CD8-positive, alpha-beta memory T cell (primary cell): ENCODE measurements around the gene KASH5. TPM values are rescaled to one million over a fixed set of nuclear protein-coding genes. Genes with fewer than 3 reads are reported as not detected.
A peak's percentile ranks its signal among the peaks of the same experiment; 100 is the strongest.
"Not testable (repeated sequence)": the region's sequence is repeated elsewhere in the genome, so short reads cannot be mapped to it uniquely, and the experiment has no call there.

Experiments
- CTCF ChIA-PET: fragments of 350-600 bp; sonication (Branson Sonifier 250); formaldehyde crosslinking; loops from one replicate; lab custom pipeline; 2021; ENCODE audit warnings: antibody characterized with exemption; lab: Charles Lee
- POLR2A ChIA-PET: fragments of 350-600 bp; sonication (Branson Sonifier 250); formaldehyde crosslinking; loops from one replicate; lab custom pipeline; 2021; ENCODE audit warnings: antibody characterized with exemption; lab: Charles Lee
- DNase-seq, 5 donors: peaks; one replicate each; pipeline versions ENCODE4 v3.0.0 to v3.0.0-alpha.2; 2020 to 2022; ENCODE audit warnings: mixed read lengths in 1 of 5
- H3K27ac ChIP-seq: one replicate; pipeline ENCODE4 v1.7.0; 2013; ENCODE audit warnings: low read depth, mild to moderate bottlenecking, low read length, moderate library complexity
- H3K27me3 ChIP-seq: 2 replicates; pipeline ENCODE4 v1.7.0; 2013; ENCODE audit warnings: low read length, mild to moderate bottlenecking; ENCODE audit not compliant: insufficient read depth, poor library complexity, severe bottlenecking
- H3K36me3 ChIP-seq: 2 replicates; pipeline ENCODE4 v1.7.0; 2013; ENCODE audit warnings: mild to moderate bottlenecking, low read length, moderate library complexity; ENCODE audit not compliant: insufficient read depth
- H3K4me1 ChIP-seq: 2 replicates; pipeline ENCODE4 v1.7.0; 2013; ENCODE audit warnings: mild to moderate bottlenecking, low read length, moderate library complexity; ENCODE audit not compliant: insufficient read depth
- H3K4me3 ChIP-seq: 2 replicates; pipeline ENCODE4 v1.7.0; 2013; ENCODE audit warnings: mild to moderate bottlenecking, low read length
- H3K9me3 ChIP-seq: 2 replicates; pipeline ENCODE4 v1.7.0; 2013; ENCODE audit warnings: mild to moderate bottlenecking, low read length
- H3K27ac Mint-ChIP-seq, 8 donors: one replicate each; pipeline ENCODE4 v1.8.0; 2020 to 2021; ENCODE audit warnings: mixed read lengths in 8 of 8, mild to moderate bottlenecking in 6 of 8, inconsistent platforms in 3 of 8, moderate library complexity in 3 of 8
- H3K27me3 Mint-ChIP-seq, 2 donors: one replicate each; pipeline ENCODE4 v1.8.0; 2020 to 2021; ENCODE audit warnings: mixed read lengths in 2 of 2, mild to moderate bottlenecking in 1 of 2, moderate library complexity in 1 of 2
- H3K36me3 Mint-ChIP-seq, 3 donors: one replicate each; pipeline ENCODE4 v1.8.0; 2020 to 2021; ENCODE audit warnings: mixed read lengths in 3 of 3, inconsistent platforms in 1 of 3, mild to moderate bottlenecking in 1 of 3
- H3K4me1 Mint-ChIP-seq, 3 donors: one replicate each; pipeline ENCODE4 v1.8.0; 2020 to 2021; ENCODE audit warnings: mixed read lengths in 3 of 3, inconsistent platforms in 1 of 3, mild to moderate bottlenecking in 1 of 3
- H3K4me3 Mint-ChIP-seq, 7 donors: one replicate each; pipeline ENCODE4 v1.8.0; 2020 to 2021; ENCODE audit warnings: mixed read lengths in 7 of 7, mild to moderate bottlenecking in 6 of 7, moderate library complexity in 4 of 7, inconsistent platforms in 2 of 7
- H3K9me3 Mint-ChIP-seq, 5 donors: one replicate each; pipeline ENCODE4 v1.8.0; 2020 to 2022; ENCODE audit warnings: mixed read lengths in 5 of 5, mild to moderate bottlenecking in 3 of 5, moderate library complexity in 2 of 5, inconsistent platforms in 1 of 5
- polyA plus RNA-seq: library from polyadenylated mRNA; unstranded; fragments of 300-500 nt; fragmentation: Illumina TruSeq; gene quantifications from one replicate; pipeline ENCODE4 v1.2.3, GENCODE V29; 2021
- total RNA-seq, 2 experiments: library from RNA; stranded (reverse); gene quantifications; one replicate each; pipeline ENCODE4 v1.2.3, GENCODE V29; 2021

Gene KASH5
- total and polyA plus RNA-seq, 3 experiments from 2014 or later, result 0.31 TPM; not detected in 2

DNA sequence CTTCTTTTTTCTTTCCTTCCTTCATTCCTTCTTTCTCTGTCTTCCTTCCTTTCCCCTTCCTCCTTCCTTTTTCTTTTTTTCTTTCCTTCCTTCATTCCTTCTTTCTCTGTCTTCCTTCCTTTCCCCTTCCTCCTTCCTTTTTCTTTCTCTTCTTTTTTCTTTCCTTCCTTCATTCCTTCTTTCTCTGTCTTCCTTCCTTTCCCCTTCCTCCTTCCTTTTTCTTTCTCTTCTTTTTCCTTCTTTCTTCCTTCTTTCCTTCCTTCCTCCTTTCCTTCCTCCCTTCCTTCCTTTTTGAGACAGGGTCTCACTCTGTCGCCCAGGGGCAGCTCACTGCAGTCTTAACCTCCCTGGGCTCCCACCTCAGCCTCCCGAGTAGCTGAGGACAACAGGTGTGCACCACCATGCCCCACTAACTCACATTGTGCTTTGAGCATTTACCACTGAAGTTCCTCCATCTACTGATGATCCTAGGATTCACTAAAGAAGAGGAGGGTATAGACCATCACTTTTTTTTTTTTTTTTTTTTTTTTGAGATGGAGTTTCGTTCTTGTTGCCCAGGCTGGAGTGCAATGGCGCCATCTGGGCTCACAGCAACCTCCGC, 56.2 kb downstream of the KASH5 start:
- H3K27ac ChIP-seq, H3K9me3 ChIP-seq, DNase-seq, H3K9me3 Mint-ChIP-seq, H3K4me3 ChIP-seq: not testable (repeated sequence)
- ChIA-PET POLR2A (interaction anchor here (0.7 to 0.8 kb wide), 3 partner anchors 9 to 223 kb away, joined by 6 to 15 read pairs (median 6); no protein-coding TSS in a partner anchor), CTCF (interaction anchor here (1.5 to 2.6 kb wide), 6 partner anchors 8 to 52 kb away, joined by 3 to 17 read pairs (median 8); no protein-coding TSS in a partner anchor)
- peaks cover 12% of the 10 kb centered on the region for H3K36me3 ChIP-seq
- Mint-ChIP-seq H3K27ac (peak overlapping the region in 6 of 8 donors; percentile 74 to 93 (median 86)), H3K27me3 (peaks cover 31 to 32% of the 10 kb centered on the region in 2 donors), H3K4me3 (peak overlapping the region; percentile 75 to 92 (median 84)), H3K4me1 (peaks cover 34 to 55% (median 38%) of the 10 kb centered on the region in 3 donors), H3K36me3 (peaks cover 5 to 33% (median 7%) of the 10 kb centered on the region in 3 donors)
- peaks cover 27% of the 10 kb centered on the region for H3K4me1 ChIP-seq
- peaks cover 30% of the 10 kb centered on the region for H3K27me3 ChIP-seq

GRCh38 chr19:49445997-49446396, 57.9 kb downstream of the KASH5 start:
- peak overlapping the region in 3 of 8 donors; percentile 38 to 57 (median 56) for H3K27ac Mint-ChIP-seq
- H3K4me1 ChIP-seq, result peaks cover 37% of the 10 kb centered on the region

DNA sequence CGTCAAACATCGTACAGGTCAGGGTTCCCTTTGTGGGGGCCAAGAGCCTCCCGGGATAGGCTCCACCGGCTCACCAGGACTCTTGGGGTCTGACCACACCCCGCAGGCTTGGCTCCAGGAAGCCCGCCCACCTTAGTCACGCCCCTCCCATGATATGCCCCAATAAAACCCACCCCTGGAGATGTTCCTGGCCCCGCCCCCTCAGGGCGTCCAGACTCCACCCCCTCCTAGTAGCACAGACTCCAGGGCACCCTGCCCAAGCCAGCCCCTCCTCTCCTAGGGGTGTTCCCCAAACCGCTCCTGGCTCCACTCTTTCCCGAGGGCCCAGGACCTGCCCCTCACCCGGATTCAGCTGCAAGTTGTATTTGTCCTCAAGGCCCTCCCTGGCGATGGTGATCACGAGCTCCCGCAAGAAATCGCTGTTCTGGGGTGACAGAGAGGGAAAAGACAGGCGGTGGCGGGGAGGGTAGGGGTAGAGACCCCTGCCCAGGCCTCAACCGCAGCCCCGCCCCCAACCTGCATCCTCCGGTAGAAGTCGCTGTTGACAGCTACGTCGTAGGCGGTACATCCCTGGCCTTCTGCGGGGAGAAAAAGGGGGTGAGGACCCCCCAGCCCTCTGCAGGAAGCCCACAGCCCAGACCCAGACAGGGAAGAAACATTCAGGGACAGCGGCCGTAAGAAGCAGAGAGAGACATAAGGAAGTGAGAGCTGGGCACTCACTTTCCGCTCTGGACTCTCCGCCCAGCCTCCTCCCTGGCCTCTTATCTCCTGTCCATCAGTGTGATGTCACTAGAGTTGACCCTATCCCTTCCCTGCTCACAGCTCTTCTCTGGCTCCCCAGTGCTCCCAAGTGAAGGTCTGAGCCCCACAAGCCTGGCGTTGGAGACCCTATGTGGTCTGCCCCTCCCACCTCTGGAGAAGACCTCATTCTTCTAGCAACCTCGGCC, 59.7 kb downstream of the KASH5 start:
- Mint-ChIP-seq H3K27me3 (peaks cover 0 to 2% of the 10 kb centered on the region in 2 donors), H3K36me3 (peaks cover 8 to 53% (median 11%) of the 10 kb centered on the region in 3 donors), H3K4me1 (peaks cover 38 to 64% (median 39%) of the 10 kb centered on the region in 3 donors), H3K4me3 (peak overlapping the region in 2 of 7 donors; percentile 14 to 33), H3K27ac (peak overlapping the region in 6 of 8 donors; percentile 15 to 94 (median 57)), H3K9me3 (no peaks in the 10 kb centered on the region)
- DNase-seq, result no peak
- Histone ChIP-seq H3K27ac (no peak overlapping the region), H3K27me3 (no peaks in the 10 kb centered on the region), H3K9me3 (no peaks in the 10 kb centered on the region), H3K36me3 (peaks cover 14% of the 10 kb centered on the region), H3K4me3 (no peak overlapping the region), H3K4me1 (peaks cover 38% of the 10 kb centered on the region)
- CTCF ChIA-PET, result interaction anchor here (1.4 to 2.5 kb wide), 3 partner anchors 23 to 122 kb away, joined by 3 to 12 read pairs (median 5); no protein-coding TSS in a partner anchor
- POLR2A ChIA-PET, result interaction anchor here (0.6 kb wide), 2 partner anchors 52 to 108 kb away, joined by 3 to 9 read pairs; no protein-coding TSS in a partner anchor

More at GRCh38 chr19:49445997-49446396, 57.9 kb downstream of the KASH5 start:
- Mint-ChIP-seq H3K4me1 (peaks cover 38 to 65% (median 42%) of the 10 kb centered on the region in 3 donors), H3K9me3 (no peaks in the 10 kb centered on the region), H3K36me3 (peaks cover 5 to 47% (median 6%) of the 10 kb centered on the region in 3 donors), H3K4me3 (peak overlapping the region in 1 of 7 donors; percentile 65), H3K27me3 (peaks cover 13 to 14% of the 10 kb centered on the region in 2 donors)
- Histone ChIP-seq H3K27me3 (peaks cover 14% of the 10 kb centered on the region), H3K9me3 (no peaks in the 10 kb centered on the region), H3K27ac (no peak overlapping the region), H3K4me3 (no peak overlapping the region), H3K36me3 (peaks cover 14% of the 10 kb centered on the region)
- DNase-seq, result no peak
- CTCF ChIA-PET, result interaction anchor here (1.5 to 2.6 kb wide), 5 partner anchors 8 to 54 kb away, joined by 3 to 17 read pairs (median 8); no protein-coding TSS in a partner anchor
- POLR2A ChIA-PET, result interaction anchor here (0.8 to 1.0 kb wide), 2 partner anchors 24 to 28 kb away, joined by 3 read pairs; partner anchors contain the start of gene FLT3LG

- Histone ChIP-seq H3K4me1 (peaks cover 41% of the 10 kb centered on the region), H3K9me3 (no peaks in the 10 kb centered on the region), H3K4me3 (no peak overlapping the region), H3K27ac (no peak overlapping the region), H3K36me3 (peaks cover 14% of the 10 kb centered on the region), H3K27me3 (no peaks in the 10 kb centered on the region)
- no peak for DNase-seq
- Mint-ChIP-seq H3K9me3 (no peaks in the 10 kb centered on the region), H3K4me3 (peak overlapping the region in 4 of 7 donors; percentile 14 to 55 (median 33)), H3K27ac (peak overlapping the region in 7 of 8 donors; percentile 15 to 94 (median 53)), H3K4me1 (peaks cover 43 to 66% (median 44%) of the 10 kb centered on the region in 3 donors), H3K27me3 (no peaks in the 10 kb centered on the region), H3K36me3 (peaks cover 8 to 59% (median 11%) of the 10 kb centered on the region in 3 donors)
- POLR2A ChIA-PET, result no interaction called here
- CTCF ChIA-PET, result interaction anchor here (1.4 to 2.5 kb wide), 3 partner anchors 22 to 121 kb away, joined by 3 to 12 read pairs (median 5); no protein-coding TSS in a partner anchor
Observed at GRCh38 chr19:49448432-49448786, 60.4 kb downstream of the KASH5 start.

- Mint-ChIP-seq H3K4me1 (peaks cover 41 to 61% (median 44%) of the 10 kb centered on the region in 3 donors), H3K27me3 (no peaks in the 10 kb centered on the region), H3K4me3 (peak overlapping the region; percentile 64 to 100 (median 98)), H3K9me3 (no peaks in the 10 kb centered on the region), H3K27ac (peak overlapping the region in 7 of 8 donors; percentile 66 to 100 (median 80)), H3K36me3 (peaks cover 8 to 64% (median 11%) of the 10 kb centered on the region in 3 donors)
- DNase-seq, result no peak
- H3K36me3 ChIP-seq, result peaks cover 14% of the 10 kb centered on the region
- H3K27ac ChIP-seq, result peak overlapping the region; percentile 88
- H3K4me3 ChIP-seq, result peak overlapping the region; percentile 99
- H3K9me3 ChIP-seq, result no peaks in the 10 kb centered on the region
- ChIA-PET POLR2A (interaction anchor here (0.5 to 0.7 kb wide), 2 partner anchors 41 to 45 kb away, joined by 3 read pairs; no protein-coding TSS in a partner anchor), CTCF (interaction anchor here (1.2 to 4.7 kb wide), 2 partner anchors 20 to 26 kb away, joined by 3 to 51 read pairs; no protein-coding TSS in a partner anchor)
- H3K4me1 ChIP-seq, result peaks cover 48% of the 10 kb centered on the region
- H3K27me3 ChIP-seq, result no peaks in the 10 kb centered on the region
Observed at GRCh38 chr19:49450405-49450804, 62.4 kb downstream of the KASH5 start.

- peak within 1 kb of the TSS; percentile 93 to 100 (median 98) for H3K4me3 Mint-ChIP-seq
- peak; percentile 88 to 97 (median 93) for DNase-seq
- Histone ChIP-seq H3K36me3 (peaks cover 14% of the 10 kb centered on the region), H3K27me3 (no peaks in the 10 kb centered on the region), H3K9me3 (no peaks in the 10 kb centered on the region), H3K4me1 (peaks cover 48% of the 10 kb centered on the region), H3K27ac (peak within 1 kb of the TSS; percentile 99), H3K4me3 (peak within 1 kb of the TSS; percentile 99)
- POLR2A ChIA-PET, result interaction anchor here (0.6 to 3.0 kb wide), 11 partner anchors 10 to 1341 kb away, joined by 3 to 62 read pairs (median 5); partner anchors contain the start of gene RPS11
- peak within 1 kb of the TSS; percentile 80 to 100 (median 100) for H3K27ac Mint-ChIP-seq
- H3K9me3 Mint-ChIP-seq, result no peaks in the 10 kb centered on the region
- CTCF ChIA-PET, result interaction anchor here (0.7 to 4.7 kb wide), 6 partner anchors 10 to 44 kb away, joined by 3 to 51 read pairs (median 3); partner anchors contain the start of genes FLT3LG and RPS11
- H3K36me3 Mint-ChIP-seq, result peaks cover 8 to 65% (median 12%) of the 10 kb centered on the region in 3 donors
- peaks cover 43 to 69% (median 48%) of the 10 kb centered on the region in 3 donors for H3K4me1 Mint-ChIP-seq
- no peaks in the 10 kb centered on the region for H3K27me3 Mint-ChIP-seq
Observed at GRCh38 chr19:49451430-49452181, 63.6 kb downstream of the KASH5 start, which contains the start of gene PIH1D1. Gene PIH1D1, minus strand, starts transcription at chr19:49451814. Its CDS starts 240 bp downstream, at chr19:49451574.
